Stomach (tissue), 9 donors: ENCODE data around the gene TRAF3. TPM values are rescaled to one million over a fixed set of nuclear protein-coding genes. Genes with fewer than 3 reads are reported as not detected.
A peak's percentile ranks its signal among the peaks of the same experiment; 100 is the strongest.

Experiments used
- DNase-seq, 2 donors: peaks; one replicate each; pipeline versions ENCODE4 v3.0.0 to v3.0.0-alpha.2; 2013 to 2019
- H3K27ac ChIP-seq, 5 donors: fragments of 200-600 bp in 4 of 5; sonication (generic) in 4 of 5; one replicate each; pipeline ENCODE4 v1.5.1; 2013 to 2019; ENCODE audit warnings: mild to moderate bottlenecking in 1 of 5, moderate library complexity in 1 of 5
- H3K27me3 ChIP-seq, 3 donors: fragments of 200-600 bp; sonication (generic); one replicate each; pipeline ENCODE4 v1.5.1; 2017 to 2019; ENCODE audit warnings: mixed run types in 1 of 3
- H3K36me3 ChIP-seq, 4 donors: fragments of 200-600 bp; sonication (generic); 1 replicate in 3 of 4; 2 replicates in 1 of 4; pipeline ENCODE4 v1.5.1; 2016 to 2019
- H3K4me1 ChIP-seq, 4 donors: fragments of 200-600 bp; sonication (generic); one replicate each; pipeline ENCODE4 v1.5.1; 2016 to 2019
- H3K4me3 ChIP-seq, 4 donors: fragments of 200-600 bp; sonication (generic) in 3 of 4; one replicate each; pipeline ENCODE4 v1.5.1; 2016 to 2019; ENCODE audit warnings: mild to moderate bottlenecking in 1 of 4
- H3K9me3 ChIP-seq, 4 donors: fragments of 200-600 bp; sonication (generic); one replicate each; pipeline ENCODE4 v1.5.1; 2016 to 2019
- CTCF ChIP-seq, 7 experiments: fragments of 450-650 bp in 4 of 7; fragments of 200-600 bp in 3 of 7; sonication (generic) in 3 of 7; IDR thresholded peaks; one replicate each; pipeline ENCODE4 v1.5.1; 2016 to 2019; ENCODE audit warnings: antibody characterized with exemption in 7 of 7, control low read depth in 2 of 7, mild to moderate bottlenecking in 1 of 7
- EP300 ChIP-seq: sonication (generic); formaldehyde crosslinking; IDR thresholded peaks from one replicate; pipeline ENCODE4 v1.6.1; 2017; ENCODE audit warnings: antibody characterized with exemption
- POLR2A ChIP-seq, 4 donors: fragments of 450-650 bp; IDR thresholded peaks; one replicate each; pipeline ENCODE4 v1.6.1; 2016; ENCODE audit warnings: antibody characterized with exemption in 4 of 4, control low read depth in 2 of 4, mild to moderate bottlenecking in 1 of 4, moderate library complexity in 1 of 4
- POLR2AphosphoS5 ChIP-seq, 3 donors: sonication (generic); formaldehyde crosslinking; IDR thresholded peaks; one replicate each; pipeline ENCODE4 v1.6.1; 2016; ENCODE audit warnings: antibody characterized with exemption in 3 of 3
- WGBS, 5 donors: extraction: QIAGEN DNeasy Blood & Tissue Kit in 3 of 5; methylation state at CpG; one replicate each; pipeline versions ENCODE4 v1.1.5 to v1.1.7; 2013 to 2018; 5-methylcytosine and 5-hydroxymethylcytosine counted together
- intact Hi-C: fragments of 100-400 bp; cut with DNase I; formaldehyde crosslinking; loops from one replicate; pipeline ENCODE4 v1.15.1; 2023; ENCODE audit warnings: low total_unique reads
- polyA plus RNA-seq, 3 donors: library from polyadenylated mRNA; stranded (reverse); fragments of 200-250 nt; gene quantifications; one replicate each; pipeline ENCODE4 v1.2.3, GENCODE V29; 2013
- total RNA-seq, 5 donors: library from RNA; depleted of rRNA; stranded (reverse); fragments of >200 nt; gene quantifications; one replicate each; pipeline versions ENCODE4 v1.1.0 to v1.2.3, GENCODE V29; 2014 to 2016
- donor health status: healthy with polysubstance abuse.
- donor health status: Bipolar disorder and iron deficiency.
- donor health status: healthy.

Gene TRAF3
- total and polyA plus RNA-seq, 8 donors, result 3.5 to 30.1 (median 6.3) TPM

GRCh38 chr14:102799684-102800562, 22.7 kb downstream of the TRAF3 start:
- H3K27me3 ChIP-seq, result no peaks in the 10 kb centered on the region
- 73 to 85% (median 82%) methylated on average over 8 of the region's 8 CpGs for WGBS, 5 donors
- DNase-seq, result no peak
- peaks cover 0 to 5% (median 0%) of the 10 kb centered on the region in 4 donors for H3K36me3 ChIP-seq
- intact Hi-C loops, result no loop called here
- no peaks in the 10 kb centered on the region for H3K9me3 ChIP-seq
- no peak overlapping the region for H3K27ac ChIP-seq
- no peak for TF ChIP-seq POLR2AphosphoS5 (IDR thresholded peaks at IDR 0.05)
- TF ChIP-seq EP300, result no peak
- TF ChIP-seq POLR2A (IDR thresholded peaks at IDR 0.05), result no peak
- TF ChIP-seq CTCF (IDR thresholded peaks at IDR 0.05), result no peak
- H3K4me1 ChIP-seq, result peaks cover under 1 to 17% (median 12%) of the 10 kb centered on the region in 4 donors
- H3K4me3 ChIP-seq, result no peak overlapping the region

GRCh38 chr14:102802834-102803523, 25.7 kb downstream of the TRAF3 start:
- H3K4me1 ChIP-seq, result peaks cover 0 to 6% (median 5%) of the 10 kb centered on the region in 4 donors
- H3K4me3 ChIP-seq, result no peak overlapping the region
- no peaks in the 10 kb centered on the region for H3K9me3 ChIP-seq
- no peaks in the 10 kb centered on the region for H3K27me3 ChIP-seq
- H3K36me3 ChIP-seq, result no peaks in the 10 kb centered on the region
- intact Hi-C loops, result no loop called here
- no peak for DNase-seq
- no peak overlapping the region for H3K27ac ChIP-seq
- 68 to 84% (median 81%) methylated on average over 6 of the region's 6 CpGs for WGBS, 5 donors
- no peak for TF ChIP-seq EP300
- no peak for TF ChIP-seq POLR2A (IDR thresholded peaks at IDR 0.05)
- TF ChIP-seq POLR2AphosphoS5 (IDR thresholded peaks at IDR 0.05), result no peak
- TF ChIP-seq CTCF (IDR thresholded peaks at IDR 0.05), result no peak

- Histone ChIP-seq H3K9me3 (no peaks in the 10 kb centered on the region), H3K27me3 (no peaks in the 10 kb centered on the region), H3K36me3 (no peaks in the 10 kb centered on the region), H3K4me1 (peaks cover 0 to 4% (median 4%) of the 10 kb centered on the region in 4 donors), H3K4me3 (no peak overlapping the region), H3K27ac (peak overlapping the region in 1 of 5 donors; percentile 56)
- no peak for TF ChIP-seq POLR2A (IDR thresholded peaks at IDR 0.05)
- no peak for TF ChIP-seq POLR2AphosphoS5 (IDR thresholded peaks at IDR 0.05)
- no peak for TF ChIP-seq EP300
- TF ChIP-seq CTCF (IDR thresholded peaks at IDR 0.05), result no peak
- intact Hi-C loops, result no loop called here
- 80 to 90% (median 85%) methylated on average over 1 of the region's 1 CpG for WGBS, 5 donors
- no peak for DNase-seq
Measured at GRCh38 chr14:102804858-102805257, 27.6 kb downstream of the TRAF3 start.

- intact Hi-C loops, result no loop called here
- no peaks in the 10 kb centered on the region for H3K27me3 ChIP-seq
- 81 to 91% (median 87%) methylated on average over 9 of the region's 9 CpGs for WGBS, 5 donors
- H3K9me3 ChIP-seq, result no peaks in the 10 kb centered on the region
- H3K27ac ChIP-seq, result peak overlapping the region in 1 of 5 donors; percentile 56
- no peak for DNase-seq
- no peaks in the 10 kb centered on the region for H3K36me3 ChIP-seq
- no peak overlapping the region for H3K4me3 ChIP-seq
- no peaks in the 10 kb centered on the region for H3K4me1 ChIP-seq
- TF ChIP-seq EP300 (no peak), CTCF (IDR thresholded peaks at IDR 0.05) (no peak), POLR2AphosphoS5 (IDR thresholded peaks at IDR 0.05) (no peak), POLR2A (IDR thresholded peaks at IDR 0.05) (no peak)
Measured at GRCh38 chr14:102805371-102805891, 28.2 kb downstream of the TRAF3 start.
